IMR-90 (cell line): Measurements from ENCODE around the gene GRIN2B. TPM values are rescaled to one million over a fixed set of nuclear protein-coding genes. Genes with fewer than 3 reads are reported as not detected.

Experiments used
- ATAC-seq: fragments of 200-7000 bp; cut with Tn5 transposase; 2 replicates; pipeline ENCODE4 v1.9.1; 2020; ENCODE audit warnings: low read depth, mild to moderate bottlenecking, moderate library complexity
- BruUV-seq: library from RNA; stranded (reverse); fragments of 400-500 nt; replicated peaks from 2 replicates; lab custom pipeline; 2021; lab: Mats Ljungman, UMichigan
- CTCF ChIA-PET: fragments of 300-600 bp; formaldehyde crosslinking; extraction: SDS; loops from one replicate; lab custom pipeline; 2021; ENCODE audit warnings: antibody characterized with exemption; lab: Yijun Ruan, JAX
- POLR2A ChIA-PET: fragments of 300-600 bp; sonication (Branson Sonifier 250); formaldehyde crosslinking; loops from one replicate; lab custom pipeline; 2022; ENCODE audit warnings: antibody characterized with exemption; ENCODE audit not compliant: unreplicated experiment; lab: Charles Lee
- DNase-seq: peaks from one replicate; pipeline ENCODE4 v3.0.0; 2013
- H2AFZ ChIP-seq: replicated peaks from 2 replicates; pipeline ENCODE3; 2013; ENCODE audit warnings: low read length, mild to moderate bottlenecking; ENCODE audit not compliant: poor library complexity
- H2AK5ac ChIP-seq: 2 replicates; pipeline ENCODE4 v1.6.1; 2013; ENCODE audit warnings: low read depth, low read length, inconsistent platforms
- H2AK9ac ChIP-seq: replicated peaks from 2 replicates; pipeline ENCODE3; 2013; ENCODE audit warnings: mild to moderate bottlenecking, low read depth, low read length, moderate library complexity; ENCODE audit not compliant: poor library complexity
- H2BK120ac ChIP-seq: 2 replicates; pipeline ENCODE4 v1.6.1; 2013; ENCODE audit warnings: low read depth, low read length, inconsistent platforms
- H2BK15ac ChIP-seq: 3 replicates; pipeline ENCODE4 v1.6.1; 2013; ENCODE audit warnings: low read depth, low read length, inconsistent platforms
- H2BK20ac ChIP-seq: 2 replicates; pipeline ENCODE4 v1.6.1; 2013; ENCODE audit warnings: low read depth, mild to moderate bottlenecking, inconsistent platforms, low read length, moderate library complexity
- H2BK5ac ChIP-seq: 2 replicates; pipeline ENCODE4 v1.6.1; 2013; ENCODE audit warnings: mild to moderate bottlenecking, low read depth, low read length, inconsistent platforms; ENCODE audit not compliant: poor library complexity, severe bottlenecking
- H3K14ac ChIP-seq: replicated peaks from 2 replicates; pipeline ENCODE4 v1.6.1; 2013; ENCODE audit warnings: low read depth, low read length, inconsistent platforms
- H3K18ac ChIP-seq: 2 replicates; pipeline ENCODE4 v1.6.1; 2013; ENCODE audit warnings: low read depth, low read length, control low read depth
- H3K23ac ChIP-seq: 2 replicates; pipeline ENCODE4 v1.6.1; 2013; ENCODE audit warnings: low read depth, low read length, inconsistent platforms
- H3K27ac ChIP-seq: 2 replicates; pipeline ENCODE4 v1.5.1; 2013; ENCODE audit warnings: mild to moderate bottlenecking, control low read depth, low read length; ENCODE audit not compliant: insufficient read depth
- H3K27me3 ChIP-seq: 2 replicates; pipeline ENCODE4 v1.6.1; 2013; ENCODE audit warnings: low read length; ENCODE audit not compliant: control insufficient read depth, insufficient read depth
- H3K36me3 ChIP-seq: 2 replicates; pipeline ENCODE4 v1.6.1; 2013; ENCODE audit warnings: low read length, mixed read lengths; ENCODE audit not compliant: control insufficient read depth, insufficient read depth
- H3K4ac ChIP-seq: 2 replicates; pipeline ENCODE4 v1.6.1; 2013; ENCODE audit warnings: low read depth, low read length, inconsistent platforms
- H3K4me1 ChIP-seq: 2 replicates; pipeline ENCODE4 v1.6.1; 2013; ENCODE audit warnings: low read length, mixed read lengths; ENCODE audit not compliant: control insufficient read depth, insufficient read depth
- H3K4me2 ChIP-seq: 2 replicates; pipeline ENCODE4 v1.6.1; 2013; ENCODE audit warnings: low read depth, mild to moderate bottlenecking, control low read depth, low read length, moderate library complexity
- H3K4me3 ChIP-seq: 2 replicates; pipeline ENCODE4 v1.5.1; 2013; ENCODE audit warnings: low read depth, mild to moderate bottlenecking, control low read depth, low read length, moderate library complexity; ENCODE audit not compliant: insufficient read depth
- H3K56ac ChIP-seq: 2 replicates; pipeline ENCODE4 v1.6.1; 2013; ENCODE audit warnings: low read length, inconsistent platforms; ENCODE audit not compliant: insufficient read depth; ENCODE audit errors: extremely low read depth
- H3K79me1 ChIP-seq, 2 experiments: 2 replicates each; pipeline ENCODE4 v1.6.1; 2013; ENCODE audit warnings: low read length in 2 of 2, inconsistent platforms in 1 of 2, low read depth in 1 of 2
- H3K9ac ChIP-seq: 2 replicates; pipeline ENCODE4 v1.6.1; 2013; ENCODE audit warnings: low read depth, low read length, control low read depth
- H3K9me1 ChIP-seq: 2 replicates; pipeline ENCODE4 v1.6.1; 2013; ENCODE audit warnings: low read length, inconsistent platforms; ENCODE audit not compliant: insufficient read depth
- H3K9me3 ChIP-seq: 2 replicates; pipeline ENCODE4 v1.6.1; 2013; ENCODE audit warnings: low read length; ENCODE audit not compliant: control insufficient read depth, insufficient read depth
- H4K20me1 ChIP-seq: 2 replicates; pipeline ENCODE4 v1.6.1; 2013; ENCODE audit warnings: low read length, inconsistent platforms; ENCODE audit not compliant: insufficient read depth
- H4K5ac ChIP-seq: 2 replicates; pipeline ENCODE4 v1.6.1; 2013; ENCODE audit warnings: mild to moderate bottlenecking, low read depth, low read length, control low read depth
- H4K8ac ChIP-seq, 2 experiments: 2 replicates each; pipeline ENCODE4 v1.6.1; 2013; ENCODE audit warnings: low read depth in 2 of 2, low read length in 2 of 2, control low read depth in 1 of 2, inconsistent platforms in 1 of 2
- H4K91ac ChIP-seq: 2 replicates; pipeline ENCODE4 v1.6.1; 2013; ENCODE audit warnings: low read depth, low read length, inconsistent platforms; ENCODE audit not compliant: insufficient read depth
- BHLHE40 ChIP-seq: fragments of 150-350 bp; IDR thresholded peaks from 2 replicates; pipeline ENCODE4 v1.6.1; 2016; ENCODE audit warnings: mild to moderate bottlenecking, low read depth, low read length
- CEBPB ChIP-seq: IDR thresholded peaks from 2 replicates; pipeline ENCODE4 v1.6.1; 2012; ENCODE audit warnings: low read depth, low read length, improper control_type of control experiment
- CHD1 ChIP-seq: IDR thresholded peaks from 2 replicates; pipeline ENCODE4 v1.6.1; 2012; ENCODE audit warnings: low read depth, low read length, improper control_type of control experiment
- CTCF ChIP-seq: conservative IDR thresholded peaks from 2 replicates; pipeline ENCODE4 v1.5.1; 2012; ENCODE audit warnings: mild to moderate bottlenecking, low read depth, low read length, improper control_type of control experiment
- MAZ ChIP-seq: IDR thresholded peaks from 2 replicates; pipeline ENCODE4 v1.6.1; 2012; ENCODE audit warnings: low read depth, mild to moderate bottlenecking, low read length, improper control_type of control experiment, moderate library complexity, borderline replicate concordance
- MXI1 ChIP-seq: IDR thresholded peaks from 2 replicates; pipeline ENCODE4 v1.6.1; 2012; ENCODE audit warnings: low read depth, mild to moderate bottlenecking, low read length, moderate library complexity, borderline replicate concordance
- NFE2L2 ChIP-seq: fragments of 150-350 bp; IDR thresholded peaks from 2 replicates; pipeline ENCODE4 v1.6.1; 2016; ENCODE audit warnings: low read depth, mild to moderate bottlenecking, low read length
- POLR2A ChIP-seq: IDR thresholded peaks from 2 replicates; pipeline ENCODE4 v1.6.1; 2012; ENCODE audit warnings: mild to moderate bottlenecking, low read depth, low read length
- RAD21 ChIP-seq: IDR thresholded peaks from 2 replicates; pipeline ENCODE4 v1.6.1; 2012; ENCODE audit warnings: low read length, improper control_type of control experiment
- RCOR1 ChIP-seq: IDR thresholded peaks from 2 replicates; pipeline ENCODE4 v1.6.1; 2012; ENCODE audit warnings: mild to moderate bottlenecking, low read length, improper control_type of control experiment; ENCODE audit not compliant: insufficient replicate concordance
- RFX5 ChIP-seq: IDR thresholded peaks from 2 replicates; pipeline ENCODE4 v1.8.0; 2012; ENCODE audit warnings: low read depth, mild to moderate bottlenecking, low read length, moderate library complexity
- SMC3 ChIP-seq: fragments of 150-350 bp; IDR thresholded peaks from 2 replicates; pipeline ENCODE4 v1.6.1; 2016; ENCODE audit warnings: low read depth, mild to moderate bottlenecking, antibody characterized with exemption, low read length, moderate library complexity
- USF2 ChIP-seq: fragments of 150-350 bp; IDR thresholded peaks from 2 replicates; pipeline ENCODE4 v1.6.1; 2017; ENCODE audit warnings: mild to moderate bottlenecking, antibody characterized with exemption, low read length, low read depth
- WGBS, 2 experiments: methylation state at CpG; one replicate each; pipeline versions ENCODE4 v1.1.5 to v1.1.7; 2013; ENCODE audit warnings: missing lambda C conversion rate in 2 of 2; ENCODE audit not compliant: insufficient read length in 1 of 2; ENCODE audit errors: extremely low coverage in 2 of 2; 5-methylcytosine and 5-hydroxymethylcytosine counted together
- dilution Hi-C: fragments of 300-500 bp; cut with HindIII; formaldehyde crosslinking; loops from one replicate; pipeline ENCODE4 v1.14.3; 2018; ENCODE audit warnings: low sequenced_read_pairs; ENCODE audit not compliant: unreplicated experiment
- in situ Hi-C: fragments of 300-500 bp; cut with MboI; formaldehyde crosslinking; loops from 3 replicates; pipeline ENCODE4 v1.14.3; 2019; ENCODE audit warnings: low sequenced_read_pairs, inconsistent platforms, mixed read lengths
- intact Hi-C: fragments of 100-400 bp; cut with micrococcal nuclease; formaldehyde crosslinking; loops from 2 replicates; pipeline ENCODE4 v1.10.0; 2022
- polyA plus RNA-seq, 3 experiments: library from polyadenylated mRNA; depleted of rRNA; stranded (reverse); fragments of >200 nt; gene quantifications; 2 replicates each; pipeline ENCODE4 v1.2.3, GENCODE V29; 2012; ENCODE audit warnings: low replicate concordance in 1 of 3
- total RNA-seq: library from RNA; depleted of rRNA; stranded (reverse); fragments of >200 nt; gene quantifications from 2 replicates; pipeline ENCODE4 v1.2.3, GENCODE V29; 2012
- TF ChIP-seq, protein P1 (sequence below): fragments of 150-350 bp; IDR thresholded peaks from 2 replicates; pipeline ENCODE4 v1.6.1; 2016; ENCODE audit warnings: low read depth, mild to moderate bottlenecking, low read length, moderate library complexity, borderline replicate concordance

Gene GRIN2B
- total and polyA plus RNA-seq, 2 of the 4 experiments (the other 2 are of a cell fraction): under 0.01 TPM; not detected in 1

DNA sequence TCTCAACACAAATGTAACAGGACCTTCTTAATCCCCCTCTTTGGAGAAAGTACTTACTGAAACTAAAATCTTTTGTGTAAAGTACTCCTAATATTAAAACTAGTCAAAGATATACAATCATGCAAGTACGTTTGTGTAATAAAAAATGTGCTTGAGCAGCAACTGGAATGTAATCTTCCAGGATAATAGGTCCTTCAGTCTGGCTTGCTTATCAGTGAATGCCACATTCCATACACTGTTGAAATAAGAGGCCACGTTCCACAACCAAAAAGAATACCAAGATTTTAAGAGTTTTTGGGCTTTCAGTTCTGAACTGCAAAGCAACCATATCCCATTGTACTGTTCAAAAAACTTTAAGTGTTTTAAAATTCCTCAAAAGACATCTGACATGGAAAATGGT is 26.2 kb upstream of the GRIN2B start:
- no peak for ATAC-seq
- CTCF ChIA-PET: no interaction called here
- H4K20me1 ChIP-seq: no peaks in the 10 kb centered on the region

More for the DNA sequence above, 26.2 kb upstream of the GRIN2B start:
- Histone ChIP-seq H4K91ac (no peak overlapping the region), H3K4me3 (no peak overlapping the region), H3K56ac (no peak overlapping the region), H4K5ac (no peak overlapping the region), H3K4me1 (no peaks in the 10 kb centered on the region), H3K4ac (no peak overlapping the region), H2AK9ac (no peak overlapping the region), H2BK15ac (no peak overlapping the region), H3K23ac (no peak overlapping the region), H3K4me2 (no peak overlapping the region), H3K14ac (no peak overlapping the region), H3K79me1 (no peaks in the 10 kb centered on the region), H3K9me3 (peaks cover 3% of the 10 kb centered on the region; the same call in 1 of the 2 replicates), H2BK120ac (no peak overlapping the region), H3K9ac (no peak overlapping the region), H3K27me3 (no peaks in the 10 kb centered on the region), H2AK5ac (no peak overlapping the region), H3K36me3 (no peaks in the 10 kb centered on the region), H2AFZ (no peak overlapping the region), H3K27ac (no peak overlapping the region), H4K8ac (no peak overlapping the region), H3K18ac (no peak overlapping the region), H3K9me1 (no peaks in the 10 kb centered on the region), H2BK20ac (no peak overlapping the region), H2BK5ac (no peak overlapping the region)
- no CpG with 5 or more reads among the region's 2 CpGs for WGBS, 2 experiments
- POLR2A ChIA-PET: no interaction called here
- DNase-seq: no peak
- in situ Hi-C loops (no loop called here), dilution Hi-C loops (no loop called here), intact Hi-C loops (no loop called here)
- BruUV-seq: no TSS peak
- TF ChIP-seq MXI1 (no peak), POLR2A (no peak), CEBPB (no peak), SMC3 (no peak), RCOR1 (no peak), CHD1 (no peak), NFE2L2 (no peak), BHLHE40 (no peak), CTCF (no peak), RFX5 (no peak), USF2 (no peak), RAD21 (no peak), MAZ (no peak)
- TF ChIP-seq, protein P1, sequence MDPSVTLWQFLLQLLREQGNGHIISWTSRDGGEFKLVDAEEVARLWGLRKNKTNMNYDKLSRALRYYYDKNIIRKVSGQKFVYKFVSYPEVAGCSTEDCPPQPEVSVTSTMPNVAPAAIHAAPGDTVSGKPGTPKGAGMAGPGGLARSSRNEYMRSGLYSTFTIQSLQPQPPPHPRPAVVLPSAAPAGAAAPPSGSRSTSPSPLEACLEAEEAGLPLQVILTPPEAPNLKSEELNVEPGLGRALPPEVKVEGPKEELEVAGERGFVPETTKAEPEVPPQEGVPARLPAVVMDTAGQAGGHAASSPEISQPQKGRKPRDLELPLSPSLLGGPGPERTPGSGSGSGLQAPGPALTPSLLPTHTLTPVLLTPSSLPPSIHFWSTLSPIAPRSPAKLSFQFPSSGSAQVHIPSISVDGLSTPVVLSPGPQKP: no peak
